HCT116 (cell line): ENCODE measurements around the gene UBTD2. TPM values are rescaled to one million over a fixed set of nuclear protein-coding genes. Genes with fewer than 3 reads are reported as not detected.

Experiments
- ATAC-seq: fragments of 200-7000 bp; cut with Tn5 transposase; 2 replicates; pipeline ENCODE4 v1.9.1; 2020; ENCODE audit warnings: mild to moderate bottlenecking, moderate library complexity
- BruUV-seq: library from RNA; stranded (reverse); fragments of 400-500 nt; replicated peaks from 2 replicates; lab custom pipeline; 2021; lab: Mats Ljungman, UMichigan
- CTCF ChIA-PET: fragments of 300-600 bp; sonication (Branson Sonifier 250); formaldehyde crosslinking; loops from one replicate; lab custom pipeline; 2021; ENCODE audit warnings: antibody characterized with exemption; lab: Charles Lee
- POLR2A ChIA-PET: fragments of 300-600, 350-600 bp; sonication (Branson Sonifier 250); formaldehyde crosslinking; loops from one replicate; lab custom pipeline; 2021; ENCODE audit warnings: antibody characterized with exemption; lab: Charles Lee
- RAD21 ChIA-PET, 2 experiments: fragments of 300-600 bp; sonication (Branson Sonifier 250); formaldehyde crosslinking; loops; one replicate each; lab custom pipeline; 2023; ENCODE audit warnings: low total read pairs in 2 of 2; ENCODE audit not compliant: uncharacterized antibody in 2 of 2, unreplicated experiment in 2 of 2, low non-redundant PET in 1 of 2; lab: Charles Lee
- DNase-seq: peaks from one replicate; pipeline ENCODE4 v3.0.0-alpha.2; 2010; ENCODE audit warnings: low read depth, low spot score
- H2AFZ ChIP-seq: fragments of 200-600 bp; shearing (Covaris generic), sonication (generic); 2 replicates; pipeline ENCODE4 v1.6.1; 2017; ENCODE audit warnings: low read depth, mixed run types, mixed read lengths, antibody characterized with exemption, low read length; ENCODE audit not compliant: poor library complexity, severe bottlenecking
- H3K27ac ChIP-seq: 2 replicates; pipeline ENCODE4 v1.5.1; 2012; ENCODE audit warnings: low read depth, low read length
- H3K27me3 ChIP-seq: fragments of 200-600 bp; sonication (generic); 2 replicates; pipeline ENCODE4 v1.6.1; 2016; ENCODE audit warnings: mixed run types, low read length, mixed read lengths; ENCODE audit not compliant: insufficient read depth
- H3K36me3 ChIP-seq, 2 experiments: fragments of 200-500 bp in 1 of 2; fragments of 200-600 bp in 1 of 2; sonication (Bioruptor generic) in 1 of 2; sonication (generic) in 1 of 2; 2 replicates each; pipeline versions ENCODE4 v1.5.1 to v1.6.1; 2014 to 2016; ENCODE audit warnings: low read length in 2 of 2, inconsistent platforms in 1 of 2, mixed read lengths in 1 of 2, mixed run types in 1 of 2; ENCODE audit not compliant: insufficient read depth in 2 of 2, control insufficient read depth in 1 of 2
- H3K4me1 ChIP-seq, 2 experiments: fragments of 200-600 bp in 1 of 2; sonication (generic) in 1 of 2; 2 replicates each; pipeline versions ENCODE4 v1.5.1 to v1.6.1; 2012 to 2017; ENCODE audit warnings: low read length in 2 of 2, inconsistent platforms in 1 of 2, mild to moderate bottlenecking in 1 of 2, mixed read lengths in 1 of 2, mixed run types in 1 of 2, moderate library complexity in 1 of 2; ENCODE audit not compliant: insufficient read depth in 2 of 2, control insufficient read depth in 1 of 2
- H3K4me2 ChIP-seq: fragments of 200-600 bp; sonication (generic); 2 replicates; pipeline ENCODE4 v1.6.1; 2017; ENCODE audit warnings: mixed run types, low read length, mixed read lengths
- H3K4me3 ChIP-seq, 2 experiments: fragments of 200-600 bp in 1 of 2; sonication (generic) in 1 of 2; replicated peaks in 1 of 2; 2 replicates each; pipeline ENCODE4 v1.5.1; 2011 to 2016; ENCODE audit warnings: low read length in 2 of 2, control low read depth in 1 of 2, low read depth in 1 of 2, mild to moderate bottlenecking in 1 of 2, mixed read lengths in 1 of 2, mixed run types in 1 of 2
- H3K79me2 ChIP-seq: fragments of 200-600 bp; sonication (generic); 2 replicates; pipeline ENCODE4 v1.6.1; 2017; ENCODE audit warnings: mild to moderate bottlenecking, mixed run types, low read length, moderate library complexity, mixed read lengths; ENCODE audit not compliant: insufficient read depth
- H3K9ac ChIP-seq: fragments of 200-600 bp; sonication (generic); 2 replicates; pipeline ENCODE4 v1.6.1; 2016; ENCODE audit warnings: low read length, mixed read lengths
- H3K9me2 ChIP-seq: fragments of 200-600 bp; sonication (generic), shearing (Covaris generic); 2 replicates; pipeline ENCODE4 v1.6.1; 2017; ENCODE audit warnings: mixed run types, mild to moderate bottlenecking, moderate library complexity; ENCODE audit not compliant: insufficient read depth
- H3K9me3 ChIP-seq, 2 experiments: fragments of 200-500 bp in 1 of 2; fragments of 200-600 bp in 1 of 2; sonication (Bioruptor generic) in 1 of 2; sonication (generic) in 1 of 2; 2 replicates each; pipeline ENCODE4 v1.6.1; 2014 to 2017; ENCODE audit warnings: low read length in 2 of 2, mixed read lengths in 2 of 2, inconsistent platforms in 1 of 2, low read depth in 1 of 2, mild to moderate bottlenecking in 1 of 2, mixed run types in 1 of 2, moderate library complexity in 1 of 2; ENCODE audit not compliant: control insufficient read depth in 1 of 2, insufficient read depth in 1 of 2
- H4K20me1 ChIP-seq: fragments of 200-600 bp; sonication (generic), shearing (Covaris generic); 2 replicates; pipeline ENCODE4 v1.6.1; 2017; ENCODE audit warnings: mixed run types, mild to moderate bottlenecking, moderate library complexity; ENCODE audit not compliant: insufficient read depth
- CBX3 ChIP-seq: IDR thresholded peaks from 2 replicates; pipeline ENCODE4 v1.6.1; 2012; ENCODE audit warnings: low read depth
- EGR1 ChIP-seq: IDR thresholded peaks from 2 replicates; pipeline ENCODE4 v1.6.1; 2012; ENCODE audit warnings: low read depth
- ELF1 ChIP-seq: IDR thresholded peaks from 2 replicates; pipeline ENCODE4 v1.6.1; 2012; ENCODE audit warnings: low read depth, borderline replicate concordance
- EZH2 ChIP-seq: fragments of 200-600 bp; sonication (generic); IDR thresholded peaks from 2 replicates; pipeline ENCODE4 v1.6.1; 2017; ENCODE audit warnings: antibody characterized with exemption, mixed run types
- EZH2phosphoT487 ChIP-seq: fragments of 200-600 bp; IDR thresholded peaks from 2 replicates; pipeline ENCODE4 v1.6.1; 2018; ENCODE audit warnings: antibody characterized with exemption, borderline replicate concordance
- FOSL1 ChIP-seq: IDR thresholded peaks from 2 replicates; pipeline ENCODE4 v1.6.1; 2012; ENCODE audit warnings: low read depth
- POLR2A ChIP-seq: IDR thresholded peaks from 2 replicates; pipeline ENCODE4 v1.7.0; 2011; ENCODE audit warnings: borderline replicate concordance; ENCODE audit not compliant: insufficient read depth, insufficient read length; ENCODE audit errors: extremely low read depth
- POLR2AphosphoS5 ChIP-seq: IDR thresholded peaks from 2 replicates; pipeline ENCODE4 v1.6.1; 2011; ENCODE audit warnings: mild to moderate bottlenecking, low read depth, low read length, moderate library complexity
- RAD21 ChIP-seq: IDR thresholded peaks from 2 replicates; pipeline ENCODE4 v1.6.1; 2012; ENCODE audit warnings: low read depth, mild to moderate bottlenecking
- SP1 ChIP-seq: IDR thresholded peaks from 2 replicates; pipeline ENCODE4 v1.6.1; 2012; ENCODE audit warnings: low read depth
- TCF7L2 ChIP-seq: IDR thresholded peaks from 2 replicates; pipeline ENCODE4 v1.7.0; 2011; ENCODE audit warnings: borderline replicate concordance, inconsistent platforms; ENCODE audit not compliant: insufficient read depth, insufficient read length; ENCODE audit errors: extremely low read depth
- ZFX ChIP-seq: fragments of 450-650 bp; IDR thresholded peaks from 2 replicates; pipeline ENCODE4 v1.6.1; 2017
- intact Hi-C: fragments of 100-400 bp; cut with micrococcal nuclease; formaldehyde crosslinking; loops from 2 replicates; pipeline ENCODE4 v1.10.0; 2022
- total RNA-seq: library from RNA; stranded (reverse); gene quantifications from one replicate; pipeline ENCODE4 v1.2.1, GENCODE V29; 2021; ENCODE audit not compliant: unreplicated experiment
- TF ChIP-seq, protein P1 (sequence below): IDR thresholded peaks from 2 replicates; pipeline ENCODE4 v1.6.1; 2012; ENCODE audit warnings: low read depth
- TF ChIP-seq, protein P2 (sequence below): IDR thresholded peaks from 2 replicates; pipeline ENCODE4 v1.6.1; 2012

The UBTD2 gene
- total RNA-seq, 1 experiment from 2014 or later, result 15.9 TPM

DNA sequence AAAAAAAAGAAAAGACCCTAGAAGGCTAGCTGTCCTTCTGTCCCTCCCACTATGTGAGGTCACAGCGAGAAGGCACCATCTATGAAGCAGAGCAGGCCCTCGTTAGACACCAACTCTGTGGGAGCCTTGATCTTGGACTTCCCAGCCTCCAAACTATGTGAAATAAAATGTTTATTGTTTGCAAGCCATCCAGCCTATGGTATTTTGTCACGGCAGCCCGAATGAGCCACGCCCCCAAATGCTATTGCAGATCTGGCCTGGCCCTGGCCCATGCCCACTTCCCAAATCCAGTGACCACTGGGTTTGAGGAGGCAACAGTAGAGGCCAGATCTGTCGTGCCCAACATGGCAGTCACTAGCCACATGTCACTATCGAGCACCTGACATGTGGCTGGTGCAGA is 106.4 kb downstream of the UBTD2 start:
- Histone ChIP-seq H3K9me3 (no peaks in the 10 kb centered on the region), H3K79me2 (peaks cover 19% of the 10 kb centered on the region; the same call in 1 of the 2 replicates), H2AFZ (no peak overlapping the region), H3K27ac (no peak overlapping the region), H3K9me2 (no peaks in the 10 kb centered on the region), H3K27me3 (no peaks in the 10 kb centered on the region), H3K9ac (no peak overlapping the region), H3K4me1 (peaks cover 25 to 40% of the 10 kb centered on the region in 2 experiments), H3K4me3 (no peak overlapping the region), H4K20me1 (no peaks in the 10 kb centered on the region), H3K4me2 (no peak overlapping the region), H3K36me3 (0 out of 4 replicates have a peak, but pooled peaks cover 0 to 6% of the 10 kb centered on the region in 2 experiments)
- intact Hi-C loops, result no loop called here
- TF ChIP-seq CBX3 (no peak), POLR2AphosphoS5 (no peak), SP1 (no peak), TCF7L2 (no peak), RAD21 (no peak), FOSL1 (no peak), EGR1 (no peak), ZFX (no peak), EZH2 (no peak), EZH2phosphoT487 (no peak), ELF1 (no peak), POLR2A (no peak)
- TF ChIP-seq, protein P1, sequence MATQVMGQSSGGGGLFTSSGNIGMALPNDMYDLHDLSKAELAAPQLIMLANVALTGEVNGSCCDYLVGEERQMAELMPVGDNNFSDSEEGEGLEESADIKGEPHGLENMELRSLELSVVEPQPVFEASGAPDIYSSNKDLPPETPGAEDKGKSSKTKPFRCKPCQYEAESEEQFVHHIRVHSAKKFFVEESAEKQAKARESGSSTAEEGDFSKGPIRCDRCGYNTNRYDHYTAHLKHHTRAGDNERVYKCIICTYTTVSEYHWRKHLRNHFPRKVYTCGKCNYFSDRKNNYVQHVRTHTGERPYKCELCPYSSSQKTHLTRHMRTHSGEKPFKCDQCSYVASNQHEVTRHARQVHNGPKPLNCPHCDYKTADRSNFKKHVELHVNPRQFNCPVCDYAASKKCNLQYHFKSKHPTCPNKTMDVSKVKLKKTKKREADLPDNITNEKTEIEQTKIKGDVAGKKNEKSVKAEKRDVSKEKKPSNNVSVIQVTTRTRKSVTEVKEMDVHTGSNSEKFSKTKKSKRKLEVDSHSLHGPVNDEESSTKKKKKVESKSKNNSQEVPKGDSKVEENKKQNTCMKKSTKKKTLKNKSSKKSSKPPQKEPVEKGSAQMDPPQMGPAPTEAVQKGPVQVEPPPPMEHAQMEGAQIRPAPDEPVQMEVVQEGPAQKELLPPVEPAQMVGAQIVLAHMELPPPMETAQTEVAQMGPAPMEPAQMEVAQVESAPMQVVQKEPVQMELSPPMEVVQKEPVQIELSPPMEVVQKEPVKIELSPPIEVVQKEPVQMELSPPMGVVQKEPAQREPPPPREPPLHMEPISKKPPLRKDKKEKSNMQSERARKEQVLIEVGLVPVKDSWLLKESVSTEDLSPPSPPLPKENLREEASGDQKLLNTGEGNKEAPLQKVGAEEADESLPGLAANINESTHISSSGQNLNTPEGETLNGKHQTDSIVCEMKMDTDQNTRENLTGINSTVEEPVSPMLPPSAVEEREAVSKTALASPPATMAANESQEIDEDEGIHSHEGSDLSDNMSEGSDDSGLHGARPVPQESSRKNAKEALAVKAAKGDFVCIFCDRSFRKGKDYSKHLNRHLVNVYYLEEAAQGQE, result no peak
- TF ChIP-seq, protein P2, sequence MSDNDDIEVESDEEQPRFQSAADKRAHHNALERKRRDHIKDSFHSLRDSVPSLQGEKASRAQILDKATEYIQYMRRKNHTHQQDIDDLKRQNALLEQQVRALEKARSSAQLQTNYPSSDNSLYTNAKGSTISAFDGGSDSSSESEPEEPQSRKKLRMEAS, result no peak
- DNase-seq (no peak), ATAC-seq (no peak)
- POLR2A ChIA-PET, result no interaction called here
- CTCF ChIA-PET, result interaction anchor here (1.2 kb wide), 1 partner anchor 11 kb away, joined by 3 read pairs; the partner anchor contains the start of gene STK10
- BruUV-seq, result no TSS peak
- RAD21 ChIA-PET, result no interaction called here
